Mesendoderm (in vitro differentiated cells): Measurements from ENCODE around the gene ZNF329.

Source experiments
- DNase-seq: peaks from one replicate; pipeline ENCODE4 v3.0.0; 2013
- H2AK5ac ChIP-seq: 2 replicates; pipeline ENCODE4 v1.6.1; 2013; ENCODE audit warnings: low read length, inconsistent platforms
- H2BK120ac ChIP-seq: 2 replicates; pipeline ENCODE4 v1.6.1; 2013; ENCODE audit warnings: low read depth, mild to moderate bottlenecking, low read length, moderate library complexity, mixed read lengths
- H2BK15ac ChIP-seq: replicated peaks from 2 replicates; pipeline ENCODE4 v1.6.1; 2013; ENCODE audit warnings: low read depth, mild to moderate bottlenecking, moderate library complexity
- H2BK5ac ChIP-seq: 2 replicates; pipeline ENCODE4 v1.6.1; 2013; ENCODE audit warnings: low read length, inconsistent platforms
- H3K18ac ChIP-seq: 2 replicates; pipeline ENCODE4 v1.6.1; 2013; ENCODE audit warnings: mild to moderate bottlenecking, low read length, mixed read lengths
- H3K23ac ChIP-seq: one replicate; pipeline ENCODE4 v1.6.1; 2013; ENCODE audit warnings: low read length
- H3K27ac ChIP-seq: 2 replicates; pipeline ENCODE4 v1.5.1; 2013; ENCODE audit warnings: low read depth, mild to moderate bottlenecking, inconsistent platforms, low read length, moderate library complexity
- H3K27me3 ChIP-seq: 2 replicates; pipeline ENCODE4 v1.6.1; 2013; ENCODE audit warnings: low read length, control low read depth, mild to moderate bottlenecking, inconsistent platforms; ENCODE audit not compliant: insufficient read depth, poor library complexity
- H3K36me3 ChIP-seq: 2 replicates; pipeline ENCODE4 v1.6.1; 2013; ENCODE audit warnings: low read length, inconsistent platforms; ENCODE audit not compliant: control insufficient read depth, insufficient read depth
- H3K4ac ChIP-seq: one replicate; pipeline ENCODE4 v1.6.1; 2013; ENCODE audit warnings: low read depth, mild to moderate bottlenecking, low read length, moderate library complexity
- H3K4me1 ChIP-seq: 2 replicates; pipeline ENCODE4 v1.6.1; 2013; ENCODE audit warnings: low read depth, low read length, inconsistent platforms; ENCODE audit not compliant: control insufficient read depth
- H3K4me2 ChIP-seq: 2 replicates; pipeline ENCODE4 v1.6.1; 2013; ENCODE audit warnings: low read length
- H3K4me3 ChIP-seq: 2 replicates; pipeline ENCODE4 v1.5.1; 2013; ENCODE audit warnings: mild to moderate bottlenecking, low read length
- H3K56ac ChIP-seq: one replicate; pipeline ENCODE4 v1.6.1; 2013; ENCODE audit warnings: low read length
- H3K79me1 ChIP-seq: 2 replicates; pipeline ENCODE4 v1.6.1; 2013; ENCODE audit warnings: low read length, inconsistent platforms
- H3K79me2 ChIP-seq: 2 replicates; pipeline ENCODE4 v1.6.1; 2013; ENCODE audit warnings: mild to moderate bottlenecking, low read length; ENCODE audit not compliant: control insufficient read depth, insufficient read depth
- H3K9ac ChIP-seq: 2 replicates; pipeline ENCODE4 v1.6.1; 2013; ENCODE audit warnings: low read length, inconsistent platforms
- H4K5ac ChIP-seq: one replicate; pipeline ENCODE4 v1.6.1; 2013; ENCODE audit warnings: low read length
- H4K8ac ChIP-seq: one replicate; pipeline ENCODE4 v1.6.1; 2013; ENCODE audit warnings: low read depth, mild to moderate bottlenecking, control low read depth, low read length, moderate library complexity
- WGBS: extraction: QIAGEN DNeasy Blood & Tissue Kit; methylation state at CpG from one replicate; pipeline ENCODE4 v1.1.7; 2013; ENCODE audit warnings: low lambda C conversion rate, missing lambda C conversion rate; ENCODE audit not compliant: insufficient coverage; ENCODE audit errors: extremely low coverage; 5-methylcytosine and 5-hydroxymethylcytosine counted together

The ZNF329 gene

GRCh38 chr19:58117841-58118575 is 32.6 kb downstream of the ZNF329 start:
- no peak overlapping the region for H4K8ac ChIP-seq
- WGBS: no CpG with 5 or more reads among the region's 77 CpGs
- no peak overlapping the region for H3K4me3 ChIP-seq
- no peak overlapping the region for H2BK5ac ChIP-seq
- no peaks in the 10 kb centered on the region for H3K27me3 ChIP-seq
- no peak overlapping the region for H3K9ac ChIP-seq
- no peak overlapping the region for H3K4me2 ChIP-seq
- H4K5ac ChIP-seq: no peak overlapping the region
- no peak overlapping the region for H3K56ac ChIP-seq
- no peaks in the 10 kb centered on the region for H3K4me1 ChIP-seq
- H2AK5ac ChIP-seq: no peak overlapping the region
- H2BK15ac ChIP-seq: no peak overlapping the region
- H3K18ac ChIP-seq: no peak overlapping the region
- no peaks in the 10 kb centered on the region for H3K79me1 ChIP-seq
- H3K4ac ChIP-seq: no peak overlapping the region
- no peak overlapping the region for H3K23ac ChIP-seq
- no peak overlapping the region for H3K27ac ChIP-seq
- DNase-seq: no peak
- no peaks in the 10 kb centered on the region for H3K36me3 ChIP-seq
- no peak overlapping the region for H2BK120ac ChIP-seq
- no peaks in the 10 kb centered on the region for H3K79me2 ChIP-seq

- Histone ChIP-seq H3K79me2 (no peaks in the 10 kb centered on the region), H3K27ac (no peak overlapping the region), H2BK15ac (no peak overlapping the region), H2BK120ac (no peak overlapping the region), H3K4me1 (no peaks in the 10 kb centered on the region), H3K79me1 (no peaks in the 10 kb centered on the region), H3K4me3 (no peak overlapping the region), H3K18ac (no peak overlapping the region), H3K4ac (no peak overlapping the region), H3K23ac (no peak overlapping the region), H3K56ac (no peak overlapping the region), H4K5ac (no peak overlapping the region), H3K27me3 (no peaks in the 10 kb centered on the region), H3K9ac (no peak overlapping the region), H3K36me3 (no peaks in the 10 kb centered on the region), H4K8ac (no peak overlapping the region), H2AK5ac (no peak overlapping the region), H2BK5ac (no peak overlapping the region), H3K4me2 (no peak overlapping the region)
- no peak for DNase-seq
- WGBS: no CpG with 5 or more reads among the region's 3 CpGs
These were observed 42.1 kb downstream of the ZNF329 start for GRCh38 chr19:58108546-58108817.

- Histone ChIP-seq H3K18ac (no peak overlapping the region), H4K5ac (no peak overlapping the region), H3K4me1 (no peaks in the 10 kb centered on the region), H3K9ac (no peak overlapping the region), H3K79me1 (no peaks in the 10 kb centered on the region), H2AK5ac (no peak overlapping the region), H3K79me2 (no peaks in the 10 kb centered on the region), H3K27me3 (no peaks in the 10 kb centered on the region), H2BK5ac (no peak overlapping the region), H3K56ac (no peak overlapping the region), H3K27ac (no peak overlapping the region), H4K8ac (no peak overlapping the region), H3K4me2 (no peak overlapping the region), H3K36me3 (no peaks in the 10 kb centered on the region), H3K4ac (no peak overlapping the region), H3K4me3 (no peak overlapping the region), H2BK120ac (no peak overlapping the region), H2BK15ac (no peak overlapping the region), H3K23ac (no peak overlapping the region)
- WGBS: no CpG with 5 or more reads among the region's 7 CpGs
- DNase-seq: no peak
These were observed 42.6 kb downstream of the ZNF329 start for GRCh38 chr19:58107778-58108545.

- no CpG with 5 or more reads among the region's 2 CpGs for WGBS
- H2BK120ac ChIP-seq: no peak overlapping the region
These were observed 51.9 kb downstream of the ZNF329 start for GRCh38 chr19:58098682-58098998.

GRCh38 chr19:58097781-58098681 is 52.6 kb downstream of the ZNF329 start, which contains the start of gene ZSCAN18:
Gene ZSCAN18, minus strand, starts transcription at chr19:58098231. Its CDS starts 7,964 bp downstream, at chr19:58090267.
- Histone ChIP-seq H3K27ac (no peak within 1 kb of the TSS), H3K27me3 (no peaks in the 10 kb centered on the region), H4K8ac (no peak within 1 kb of the TSS), H2BK5ac (peak within 1 kb of the TSS; percentile 76), H2AK5ac (no peak within 1 kb of the TSS), H3K79me2 (peaks cover 3% of the 10 kb centered on the region), H3K36me3 (no peaks in the 10 kb centered on the region), H3K9ac (peak within 1 kb of the TSS; percentile 87), H4K5ac (no peak within 1 kb of the TSS), H3K4me1 (no peaks in the 10 kb centered on the region), H2BK120ac (peak within 1 kb of the TSS; percentile 8), H3K4ac (peak within 1 kb of the TSS; percentile 72), H3K79me1 (peaks cover 4% of the 10 kb centered on the region), H3K4me2 (peak within 1 kb of the TSS; percentile 88), H3K18ac (peak within 1 kb of the TSS; percentile 89), H3K4me3 (peak within 1 kb of the TSS; percentile 83), H3K56ac (peak within 1 kb of the TSS; percentile 96), H2BK15ac (no peak within 1 kb of the TSS), H3K23ac (no peak within 1 kb of the TSS)
- DNase-seq: peak; percentile 99
- no CpG with 5 or more reads among the region's 67 CpGs for WGBS

More at GRCh38 chr19:58098682-58098998, 51.9 kb downstream of the ZNF329 start:
- Histone ChIP-seq H3K79me2 (peaks cover 3% of the 10 kb centered on the region), H2BK5ac (no peak overlapping the region), H3K9ac (no peak overlapping the region), H2BK15ac (no peak overlapping the region), H3K4me2 (no peak overlapping the region), H3K27ac (no peak overlapping the region), H3K56ac (no peak overlapping the region), H3K23ac (no peak overlapping the region), H4K5ac (no peak overlapping the region), H4K8ac (no peak overlapping the region), H3K4me1 (no peaks in the 10 kb centered on the region), H3K27me3 (no peaks in the 10 kb centered on the region), H3K36me3 (no peaks in the 10 kb centered on the region), H3K79me1 (peaks cover 4% of the 10 kb centered on the region), H3K18ac (no peak overlapping the region), H2AK5ac (no peak overlapping the region), H3K4me3 (no peak overlapping the region), H3K4ac (no peak overlapping the region)
- DNase-seq: no peak
